Measurements from ENCODE around the gene AXIN1. TPM values are rescaled to one million over a fixed set of nuclear protein-coding genes. Genes with fewer than 3 reads are reported as not detected.

Gene AXIN1
- total and polyA plus RNA-seq, 2 of the 8 experiments (the other 6 are each of a cell fraction or from before 2014, with no cell fraction given), result 12.5 to 41.9 TPM

GRCh38 chr16:311725-312124, 40.8 kb downstream of the AXIN1 start:
- Histone ChIP-seq H3K4me2 (ENCODE audit: insufficient read depth in 1 of 2, low read depth in 2 of 2, low read length in 2 of 2) (no peak overlapping the region), H3K4ac (replicated peaks; ENCODE audit: insufficient read length, low read depth, low read length) (no peak overlapping the region), H3K18ac (ENCODE audit: extremely low read depth, low read length) (no peak overlapping the region), H3K79me2 (ENCODE audit: control insufficient read depth in 1 of 2, insufficient read depth in 2 of 2, low read length in 2 of 2) (peaks cover 0 to 10% of the 10 kb centered on the region in 2 experiments; a peak in 1 of 4 replicates), H4K20me1 (replicated peaks in 1 of 2; ENCODE audit: control insufficient read depth in 1 of 2, insufficient read depth in 2 of 2, low read length in 2 of 2) (peaks cover 4 to 20% of the 10 kb centered on the region in 2 experiments), H3K4me1 (replicated peaks in 1 of 4; ENCODE audit: control insufficient read depth in 3 of 4, insufficient read depth in 4 of 4, low read length in 3 of 4) (no peaks in the 10 kb centered on the region), H2BK5ac (ENCODE audit: low read depth, low read length) (no peak overlapping the region), H3K56ac (replicated peaks; ENCODE audit: insufficient read length, low read depth, low read length) (no peak overlapping the region), H2AK5ac (ENCODE audit: low read depth, low read length) (no peak overlapping the region), H2BK12ac (ENCODE audit: low read depth, low read length) (no peak overlapping the region), H3K9me3 (ENCODE audit: insufficient read depth in 2 of 2, low read depth in 1 of 2, low read length in 1 of 2) (no peaks in the 10 kb centered on the region), H2BK120ac (replicated peaks; ENCODE audit: low read depth, low read length) (no peak overlapping the region), H4K8ac (ENCODE audit: extremely low read depth, insufficient read depth, low read length) (no peak overlapping the region), H3K9ac (replicated peaks in 1 of 4; ENCODE audit: extremely low read depth in 1 of 4, low read depth in 3 of 4, low read length in 3 of 4) (no peak overlapping the region), H3K23ac (ENCODE audit: insufficient read length) (no peak overlapping the region), H2BK20ac (ENCODE audit: low read length) (no peak overlapping the region), H3K4me3 (ENCODE audit: extremely low read depth in 1 of 4, insufficient read depth in 2 of 4, low read depth in 3 of 4, low read length in 4 of 4) (no peak overlapping the region), H4K91ac (replicated peaks; ENCODE audit: insufficient read length, low read length) (no peak overlapping the region), H4K5ac (ENCODE audit: insufficient read length, low read depth, low read length) (no peak overlapping the region), H2AFZ (ENCODE audit: low read length) (no peak overlapping the region), H3K36me3 (ENCODE audit: control insufficient read depth in 2 of 4, insufficient read depth in 4 of 4, low read length in 3 of 4) (peaks cover 4 to 19% (median 13%) of the 10 kb centered on the region in 4 experiments; a peak in 7 of 8 replicates), H2BK15ac (ENCODE audit: low read length) (no peak overlapping the region), H3K79me1 (ENCODE audit: low read depth, low read length) (peaks cover 2% of the 10 kb centered on the region), H3K14ac (ENCODE audit: insufficient read length) (no peak overlapping the region), H3K27me3 (replicated peaks in 1 of 4; ENCODE audit: control insufficient read depth in 3 of 4, extremely low read depth in 1 of 4, insufficient read depth in 3 of 4, low read length in 3 of 4) (no peaks in the 10 kb centered on the region), H3K27ac (ENCODE audit: low read depth, low read length) (no peak overlapping the region), H3K23me2 (ENCODE audit: low read depth, low read length) (no peaks in the 10 kb centered on the region)
- ChIA-PET POLR2A (ENCODE audit: partially characterized antibody) (no interaction called here), CTCF (ENCODE audit: partially characterized antibody) (interaction anchor here (1.1 to 6.0 kb wide), 3 partner anchors 8 to 104 kb away, joined by 3 to 46 read pairs (median 11); no protein-coding TSS in a partner anchor)
- no peak for DNase-seq (ENCODE audit: low read depth in 1 of 2, low spot score in 2 of 2)
- no peak for FAIRE-seq
- TF ChIP-seq, protein P1, sequence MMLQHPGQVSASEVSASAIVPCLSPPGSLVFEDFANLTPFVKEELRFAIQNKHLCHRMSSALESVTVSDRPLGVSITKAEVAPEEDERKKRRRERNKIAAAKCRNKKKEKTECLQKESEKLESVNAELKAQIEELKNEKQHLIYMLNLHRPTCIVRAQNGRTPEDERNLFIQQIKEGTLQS (IDR thresholded peaks at IDR 0.05; ENCODE audit: insufficient read depth, low read depth, low read length), result no peak
- WGBS, 2 experiments (ENCODE audit: extremely low coverage in 1 of 2, insufficient coverage in 1 of 2, insufficient read length in 1 of 2, insufficient replicate concordance in 2 of 2, low coverage in 1 of 2, low lambda C conversion rate in 2 of 2, missing lambda C conversion rate in 1 of 2), result 93% methylated on average over 10 of the region's 15 CpGs; no CpG with 5 or more reads in 1 of the 2 experiments
